ENCODE measurements around the gene NLRC5. TPM values are rescaled to one million over a fixed set of nuclear protein-coding genes. Genes with fewer than 3 reads are reported as not detected.

The NLRC5 gene
- total RNA-seq, 1 donor: 246 TPM

DNA sequence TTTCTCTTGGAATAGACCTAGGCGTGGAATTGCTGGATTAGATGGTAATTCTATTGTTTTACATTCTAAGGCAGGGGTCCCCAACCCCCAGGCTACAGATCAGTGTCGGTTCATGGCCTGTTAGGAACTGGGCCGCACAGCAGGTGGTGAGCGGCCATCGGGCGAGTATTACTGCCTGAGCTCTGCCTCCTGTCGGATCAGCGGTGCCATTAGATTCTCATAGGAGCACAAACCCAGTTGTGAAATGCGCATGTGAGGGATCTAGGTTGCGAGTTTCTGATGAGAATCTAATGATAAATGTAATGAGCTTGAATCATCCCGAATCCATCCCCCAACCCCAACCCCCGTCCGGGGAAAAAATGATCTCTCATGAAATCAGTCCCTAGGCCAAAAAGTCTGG lies 23.0 kb downstream of the NLRC5 start:
- Histone ChIP-seq H3K9me3 (ENCODE audit: low read depth, low read length) (no peaks in the 10 kb centered on the region), H3K4me1 (ENCODE audit: insufficient read depth, low read length) (peaks cover 74% of the 10 kb centered on the region), H3K4me3 (ENCODE audit: low read length) (no peak overlapping the region), H3K27me3 (ENCODE audit: insufficient read depth, low read length) (no peaks in the 10 kb centered on the region)

DNA sequence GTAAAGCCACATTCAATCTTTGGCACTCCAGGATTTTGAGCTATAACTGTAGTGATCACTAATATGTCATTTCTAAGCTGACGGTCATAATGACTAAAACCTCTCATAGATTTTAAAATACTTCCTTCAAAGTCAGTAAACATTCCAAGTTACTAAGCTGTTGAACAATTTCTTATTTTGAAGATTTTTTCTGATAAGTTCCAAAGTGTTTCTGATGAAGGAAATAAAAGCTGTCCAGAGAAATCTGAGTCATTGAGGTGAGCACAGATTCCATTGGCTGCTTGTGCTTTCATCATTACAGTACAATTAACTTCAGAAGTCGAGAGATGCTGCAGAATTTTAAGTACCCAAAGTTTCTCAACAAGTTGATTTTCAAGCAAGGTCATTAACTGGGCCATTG lies 23.9 kb downstream of the NLRC5 start:
- Histone ChIP-seq H3K4me3 (ENCODE audit: low read length) (no peak overlapping the region), H3K9me3 (ENCODE audit: low read depth, low read length) (no peaks in the 10 kb centered on the region), H3K27me3 (ENCODE audit: insufficient read depth, low read length) (no peaks in the 10 kb centered on the region), H3K4me1 (ENCODE audit: insufficient read depth, low read length) (peaks cover 72% of the 10 kb centered on the region)

DNA sequence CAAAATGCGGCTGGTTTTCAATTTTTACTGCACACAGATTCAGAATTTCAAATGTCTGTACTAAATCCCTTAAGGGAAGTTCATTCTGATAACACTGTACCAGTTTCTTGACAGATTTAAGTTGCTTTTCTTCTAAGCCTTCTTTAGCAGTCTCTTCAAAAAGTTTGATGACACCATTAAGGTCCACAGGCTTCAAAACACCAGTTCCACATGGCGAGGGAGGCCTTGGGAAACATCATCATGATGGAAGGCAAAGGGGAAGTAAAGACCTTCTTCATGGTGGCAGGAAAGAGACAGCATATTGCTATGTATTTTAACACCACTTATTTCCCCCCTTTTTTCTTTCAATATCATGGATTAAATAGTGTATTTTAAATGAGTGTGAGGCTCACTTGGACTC lies 24.5 kb downstream of the NLRC5 start:
- Histone ChIP-seq H3K4me3 (ENCODE audit: low read length) (no peak overlapping the region), H3K4me1 (ENCODE audit: insufficient read depth, low read length) (peaks cover 72% of the 10 kb centered on the region), H3K9me3 (ENCODE audit: low read depth, low read length) (no peaks in the 10 kb centered on the region), H3K27me3 (ENCODE audit: insufficient read depth, low read length) (no peaks in the 10 kb centered on the region)

DNA sequence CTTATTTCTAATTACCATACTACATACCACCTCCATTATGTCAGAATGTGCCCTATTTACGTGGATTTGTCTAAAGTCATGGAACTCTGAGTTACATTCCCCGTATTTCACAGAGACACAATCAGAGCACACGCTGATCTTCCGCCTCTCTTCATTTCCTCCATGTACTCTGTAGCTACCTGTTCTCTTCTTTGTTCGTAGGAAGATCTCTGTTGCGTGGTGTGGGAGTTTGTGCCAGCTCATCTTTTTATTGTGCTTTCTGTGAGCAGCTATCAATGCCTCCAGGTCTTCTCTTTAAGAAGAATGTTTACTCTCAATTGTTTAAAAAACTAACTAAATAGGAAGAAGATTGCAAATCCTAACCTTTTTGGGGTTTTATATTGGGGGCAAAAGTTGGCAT lies 26.9 kb downstream of the NLRC5 start:
- peaks cover 51% of the 10 kb centered on the region for H3K4me1 ChIP-seq (ENCODE audit: insufficient read depth, low read length)
- no peaks in the 10 kb centered on the region for H3K27me3 ChIP-seq (ENCODE audit: insufficient read depth, low read length)
- no peak overlapping the region for H3K4me3 ChIP-seq (ENCODE audit: low read length)
- no peaks in the 10 kb centered on the region for H3K9me3 ChIP-seq (ENCODE audit: low read depth, low read length)

DNA sequence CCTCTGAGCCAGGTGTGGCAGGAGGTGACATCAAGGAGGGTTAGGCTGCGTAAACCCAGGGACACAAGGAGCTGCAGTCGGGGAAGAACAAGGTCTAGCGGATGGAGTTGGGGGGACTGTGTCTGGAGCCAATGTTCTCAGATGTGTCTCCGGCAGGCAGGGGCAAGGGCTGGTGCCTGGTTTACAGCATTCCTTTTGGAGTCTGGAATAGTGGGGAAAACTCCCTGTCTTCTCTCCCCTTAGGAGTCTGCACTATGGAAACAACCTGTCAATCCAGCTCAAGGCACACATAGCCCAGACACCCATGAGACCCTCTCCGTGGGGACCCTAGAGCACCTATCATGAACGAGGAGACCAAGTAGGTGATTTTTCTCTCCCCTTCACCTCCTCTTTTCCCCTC lies 27.5 kb downstream of the NLRC5 start:
- H3K27me3 ChIP-seq (ENCODE audit: insufficient read depth, low read length): no peaks in the 10 kb centered on the region
- H3K9me3 ChIP-seq (ENCODE audit: low read depth, low read length): no peaks in the 10 kb centered on the region
- no peak overlapping the region for H3K4me3 ChIP-seq (ENCODE audit: low read length)
- H3K4me1 ChIP-seq (ENCODE audit: insufficient read depth, low read length): peaks cover 53% of the 10 kb centered on the region

DNA sequence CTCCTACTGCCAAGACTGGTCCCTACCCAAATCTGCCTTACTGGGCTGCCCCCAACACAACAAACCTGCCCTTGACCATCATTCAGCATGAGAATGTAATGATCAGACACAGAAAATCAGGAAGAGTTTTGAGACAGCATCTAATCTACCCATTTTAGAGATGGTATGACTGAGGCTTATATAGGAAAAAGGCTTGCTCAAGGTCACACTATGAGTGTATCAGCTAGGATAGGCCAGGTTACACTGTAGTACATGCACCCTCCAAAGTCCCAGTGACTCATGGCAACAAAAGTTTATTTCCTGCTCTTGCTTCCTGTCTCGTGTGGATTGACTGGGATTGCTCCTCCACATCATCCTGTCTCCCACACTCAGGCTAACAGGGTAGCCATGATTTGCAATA lies 27.9 kb downstream of the NLRC5 start:
- peaks cover 56% of the 10 kb centered on the region for H3K4me1 ChIP-seq (ENCODE audit: insufficient read depth, low read length)
- H3K9me3 ChIP-seq (ENCODE audit: low read depth, low read length): no peaks in the 10 kb centered on the region
- H3K27me3 ChIP-seq (ENCODE audit: insufficient read depth, low read length): no peaks in the 10 kb centered on the region
- H3K4me3 ChIP-seq (ENCODE audit: low read length): no peak overlapping the region

DNA sequence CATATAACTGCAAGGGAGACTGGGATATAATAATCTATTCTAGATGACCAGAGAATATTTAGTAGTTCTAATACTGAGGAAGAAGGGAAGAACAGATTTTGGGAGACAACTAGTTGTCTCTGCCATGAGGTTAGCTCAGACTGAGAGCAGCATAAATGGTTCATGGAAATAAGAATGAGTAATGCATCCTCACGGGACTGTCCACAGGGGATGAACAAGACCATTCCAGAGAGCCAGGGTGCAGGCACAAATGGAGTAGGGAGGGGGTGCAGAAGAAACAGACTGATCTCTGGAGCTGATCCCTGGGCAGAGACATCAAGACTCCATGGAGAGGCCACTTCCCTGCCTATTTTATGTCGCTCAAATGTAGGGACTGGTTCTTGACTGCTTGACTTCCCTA lies 30.4 kb downstream of the NLRC5 start:
- H3K4me1 ChIP-seq (ENCODE audit: insufficient read depth, low read length): peaks cover 60% of the 10 kb centered on the region
- no peak overlapping the region for H3K4me3 ChIP-seq (ENCODE audit: low read length)
- no peaks in the 10 kb centered on the region for H3K27me3 ChIP-seq (ENCODE audit: insufficient read depth, low read length)
- no peaks in the 10 kb centered on the region for H3K9me3 ChIP-seq (ENCODE audit: low read depth, low read length)

DNA sequence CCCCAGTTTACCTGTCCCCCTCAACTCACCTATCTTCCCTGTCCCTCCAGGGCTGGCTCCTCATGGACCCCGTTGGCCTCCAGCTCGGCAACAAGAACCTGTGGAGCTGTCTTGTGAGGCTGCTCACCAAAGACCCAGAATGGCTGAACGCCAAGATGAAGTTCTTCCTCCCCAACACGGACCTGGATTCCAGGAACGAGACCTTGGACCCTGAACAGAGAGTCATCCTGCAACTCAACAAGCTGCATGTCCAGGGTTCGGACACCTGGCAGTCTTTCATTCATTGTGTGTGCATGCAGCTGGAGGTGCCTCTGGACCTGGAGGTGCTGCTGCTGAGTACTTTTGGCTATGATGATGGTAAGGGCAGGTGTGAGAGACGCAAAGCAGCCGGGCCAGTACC lies 31.3 kb downstream of the NLRC5 start:
- Histone ChIP-seq H3K4me1 (ENCODE audit: insufficient read depth, low read length) (peaks cover 62% of the 10 kb centered on the region), H3K9me3 (ENCODE audit: low read depth, low read length) (no peaks in the 10 kb centered on the region), H3K27me3 (ENCODE audit: insufficient read depth, low read length) (no peaks in the 10 kb centered on the region), H3K4me3 (ENCODE audit: low read length) (no peak overlapping the region)

DNA sequence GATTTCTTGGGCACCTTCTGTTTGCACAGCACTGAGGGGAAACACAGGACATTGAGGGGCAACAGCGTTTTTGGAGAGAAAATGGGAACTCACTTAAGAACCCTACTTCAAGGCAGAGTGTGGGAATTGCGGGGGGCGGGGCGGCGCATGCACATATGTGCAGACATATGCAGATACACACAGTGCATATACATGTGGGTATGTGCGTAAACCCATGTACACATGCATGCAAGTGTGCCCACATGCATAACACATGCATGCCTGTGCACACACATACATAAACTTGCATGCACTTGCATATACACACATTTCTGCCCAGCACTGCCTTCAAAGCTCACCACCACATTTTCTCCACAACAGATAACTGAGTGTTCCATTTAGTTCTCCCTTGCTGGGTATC lies 32.4 kb downstream of the NLRC5 start:
- Histone ChIP-seq H3K4me1 (ENCODE audit: insufficient read depth, low read length) (peaks cover 66% of the 10 kb centered on the region), H3K9me3 (ENCODE audit: low read depth, low read length) (no peaks in the 10 kb centered on the region), H3K4me3 (ENCODE audit: low read length) (no peak overlapping the region), H3K27me3 (ENCODE audit: insufficient read depth, low read length) (no peaks in the 10 kb centered on the region)

DNA sequence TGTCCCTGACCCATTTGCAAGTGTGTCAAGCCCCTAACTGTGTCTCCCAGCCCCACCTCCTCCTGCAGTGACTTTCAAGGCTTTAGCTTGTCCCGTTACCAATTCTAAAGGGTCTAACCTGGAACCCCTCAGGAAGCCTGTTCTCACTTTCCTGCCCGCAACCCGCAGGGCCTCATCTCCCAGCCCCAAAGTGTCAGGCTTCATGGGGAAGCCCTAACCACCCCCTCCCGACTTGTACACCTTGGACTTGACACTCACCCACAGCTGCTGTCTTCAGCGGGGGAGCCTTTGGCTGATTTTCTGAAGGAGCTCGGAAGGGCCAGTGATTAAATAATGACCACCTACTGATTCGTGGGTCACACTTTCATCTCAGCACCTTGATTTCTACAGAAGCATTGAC lies 33.1 kb downstream of the NLRC5 start:
- H3K4me1 ChIP-seq (ENCODE audit: insufficient read depth, low read length): peaks cover 68% of the 10 kb centered on the region
- H3K4me3 ChIP-seq (ENCODE audit: low read length): no peak overlapping the region
- no peaks in the 10 kb centered on the region for H3K9me3 ChIP-seq (ENCODE audit: low read depth, low read length)
- H3K27me3 ChIP-seq (ENCODE audit: insufficient read depth, low read length): no peaks in the 10 kb centered on the region

DNA sequence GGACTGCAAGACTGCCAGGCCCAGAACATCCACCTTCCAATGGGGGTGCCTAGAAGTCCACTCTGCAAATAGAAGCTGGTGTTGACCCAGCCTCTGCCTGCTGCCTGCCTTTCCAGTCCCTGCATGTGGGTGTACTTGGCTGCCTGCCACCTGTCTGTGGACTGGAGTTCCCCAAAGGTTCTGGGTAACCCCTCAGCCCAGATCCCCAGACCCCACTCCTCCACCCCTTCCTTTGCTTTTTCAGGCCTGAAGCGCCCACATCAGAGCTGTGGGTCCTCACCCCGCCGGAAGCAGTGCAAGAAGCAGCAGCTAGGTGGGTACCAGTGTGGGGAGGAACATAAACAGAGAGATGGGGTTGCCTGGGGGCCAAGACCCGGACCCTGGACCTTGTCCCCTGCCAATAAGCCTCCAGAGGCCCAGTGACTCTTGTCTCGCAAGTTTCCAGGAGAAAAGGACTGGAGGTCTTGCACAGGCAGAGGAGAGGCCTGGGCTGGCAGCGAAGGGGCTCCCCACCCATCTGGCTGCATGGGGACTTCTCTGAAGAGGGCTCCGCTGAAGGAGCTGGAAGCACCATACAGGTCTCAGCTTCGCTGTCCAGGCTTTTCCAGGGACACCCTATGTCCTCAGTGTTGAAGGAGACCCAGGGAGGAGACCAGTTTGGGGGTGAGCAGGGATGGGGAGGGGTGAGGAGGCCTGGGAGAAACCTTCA lies 34.3 kb downstream of the NLRC5 start:
- Histone ChIP-seq H3K9me3 (ENCODE audit: low read depth, low read length) (no peaks in the 10 kb centered on the region), H3K4me1 (ENCODE audit: insufficient read depth, low read length) (peaks cover 75% of the 10 kb centered on the region), H3K27me3 (ENCODE audit: insufficient read depth, low read length) (no peaks in the 10 kb centered on the region), H3K4me3 (ENCODE audit: low read length) (no peak overlapping the region)

DNA sequence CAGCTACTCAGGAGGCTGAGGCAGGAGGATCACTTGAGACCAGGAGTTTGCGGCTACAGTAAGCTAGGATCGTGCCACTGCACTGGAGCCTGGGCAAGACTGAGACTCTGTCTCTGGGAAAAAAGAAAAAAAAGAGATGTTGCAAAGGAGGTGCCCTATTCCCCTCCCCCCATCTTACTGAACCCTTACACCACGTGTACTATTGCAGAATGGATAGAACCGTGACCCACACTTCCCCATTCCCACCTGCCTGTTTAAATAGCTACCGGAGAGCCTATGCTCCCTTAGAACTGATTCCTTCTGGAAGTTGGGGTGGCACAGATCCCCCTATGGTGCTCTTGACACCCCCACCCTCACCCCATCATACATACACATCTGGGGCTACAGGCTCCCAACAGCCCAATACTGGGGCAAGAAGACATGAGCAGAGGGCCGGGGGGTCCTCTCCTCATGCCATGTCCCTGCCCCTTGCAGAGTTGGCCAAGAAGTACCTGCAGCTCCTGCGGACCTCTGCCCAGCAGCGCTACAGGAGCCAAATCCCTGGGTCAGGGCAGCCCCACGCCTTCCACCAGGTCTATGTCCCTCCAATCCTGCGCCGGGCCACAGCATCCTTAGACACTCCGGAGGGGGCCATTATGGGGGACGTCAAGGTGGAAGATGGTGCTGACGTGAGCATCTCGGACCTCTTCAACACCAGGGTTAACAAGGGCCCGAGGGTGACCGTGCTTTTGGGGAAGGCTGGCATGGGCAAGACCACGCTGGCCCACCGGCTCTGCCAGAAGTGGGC lies 35.7 kb downstream of the NLRC5 start:
- Histone ChIP-seq H3K4me3 (ENCODE audit: low read length) (no peak overlapping the region), H3K27me3 (ENCODE audit: insufficient read depth, low read length) (no peaks in the 10 kb centered on the region), H3K4me1 (ENCODE audit: insufficient read depth, low read length) (peaks cover 81% of the 10 kb centered on the region), H3K9me3 (ENCODE audit: low read depth, low read length) (no peaks in the 10 kb centered on the region)

DNA sequence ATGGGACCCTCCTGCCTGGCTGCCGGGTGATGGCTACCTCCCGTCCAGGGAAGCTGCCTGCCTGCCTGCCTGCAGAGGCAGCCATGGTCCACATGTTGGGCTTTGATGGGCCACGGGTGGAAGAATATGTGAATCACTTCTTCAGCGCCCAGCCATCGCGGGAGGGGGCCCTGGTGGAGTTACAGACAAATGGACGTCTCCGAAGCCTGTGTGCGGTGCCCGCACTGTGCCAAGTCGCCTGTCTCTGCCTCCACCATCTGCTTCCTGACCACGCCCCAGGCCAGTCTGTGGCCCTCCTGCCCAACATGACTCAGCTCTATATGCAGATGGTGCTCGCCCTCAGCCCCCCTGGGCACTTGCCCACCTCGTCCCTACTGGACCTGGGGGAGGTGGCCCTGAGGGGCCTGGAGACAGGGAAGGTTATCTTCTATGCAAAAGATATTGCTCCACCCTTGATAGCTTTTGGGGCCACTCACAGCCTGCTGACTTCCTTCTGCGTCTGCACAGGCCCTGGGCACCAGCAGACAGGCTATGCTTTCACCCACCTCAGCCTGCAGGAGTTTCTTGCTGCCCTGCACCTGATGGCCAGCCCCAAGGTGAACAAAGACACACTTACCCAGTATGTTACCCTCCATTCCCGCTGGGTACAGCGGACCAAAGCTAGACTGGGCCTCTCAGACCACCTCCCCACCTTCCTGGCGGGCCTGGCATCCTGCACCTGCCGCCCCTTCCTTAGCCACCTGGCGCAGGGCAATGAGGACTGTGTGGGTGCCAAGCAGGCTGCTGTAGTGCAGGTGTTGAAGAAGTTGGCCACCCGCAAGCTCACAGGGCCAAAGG lies 36.8 kb downstream of the NLRC5 start:
- Histone ChIP-seq H3K4me3 (ENCODE audit: low read length) (no peak overlapping the region), H3K27me3 (ENCODE audit: insufficient read depth, low read length) (no peaks in the 10 kb centered on the region), H3K4me1 (ENCODE audit: insufficient read depth, low read length) (peaks cover 89% of the 10 kb centered on the region), H3K9me3 (ENCODE audit: low read depth, low read length) (no peaks in the 10 kb centered on the region)

DNA sequence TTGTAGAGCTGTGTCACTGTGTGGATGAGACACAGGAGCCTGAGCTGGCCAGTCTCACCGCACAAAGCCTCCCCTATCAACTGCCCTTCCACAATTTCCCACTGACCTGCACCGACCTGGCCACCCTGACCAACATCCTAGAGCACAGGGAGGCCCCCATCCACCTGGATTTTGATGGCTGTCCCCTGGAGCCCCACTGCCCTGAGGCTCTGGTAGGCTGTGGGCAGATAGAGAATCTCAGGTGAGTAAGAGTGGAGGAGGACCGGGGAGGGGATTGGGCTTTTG lies 37.4 kb downstream of the NLRC5 start:
- H3K4me3 ChIP-seq (ENCODE audit: low read length): no peak overlapping the region
- no peaks in the 10 kb centered on the region for H3K9me3 ChIP-seq (ENCODE audit: low read depth, low read length)
- H3K27me3 ChIP-seq (ENCODE audit: insufficient read depth, low read length): no peaks in the 10 kb centered on the region
- H3K4me1 ChIP-seq (ENCODE audit: insufficient read depth, low read length): peaks cover 89% of the 10 kb centered on the region

DNA sequence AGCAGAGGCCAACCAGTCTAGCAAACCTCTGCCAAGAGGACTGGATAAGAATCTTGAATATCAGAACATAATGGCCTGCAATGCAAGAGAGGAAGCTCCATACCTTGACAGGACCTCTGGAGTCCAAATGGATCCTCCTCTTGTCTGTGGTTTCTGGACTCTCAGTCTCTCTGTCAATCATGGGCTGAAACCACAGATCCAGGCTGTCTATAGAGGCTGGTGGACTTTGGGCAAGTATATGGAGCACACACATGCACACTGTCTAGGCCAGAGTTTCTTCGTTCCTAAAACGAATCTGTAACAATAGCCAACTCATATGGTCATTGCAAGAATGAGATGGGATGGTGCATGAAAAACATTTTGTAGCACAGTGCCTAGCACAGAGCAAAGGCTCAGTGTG lies 37.7 kb downstream of the NLRC5 start:
- H3K27me3 ChIP-seq (ENCODE audit: insufficient read depth, low read length): no peaks in the 10 kb centered on the region
- H3K4me1 ChIP-seq (ENCODE audit: insufficient read depth, low read length): peaks cover 89% of the 10 kb centered on the region
- no peak overlapping the region for H3K4me3 ChIP-seq (ENCODE audit: low read length)
- no peaks in the 10 kb centered on the region for H3K9me3 ChIP-seq (ENCODE audit: low read depth, low read length)
